Bone marrow (tissue), 2 donors: ENCODE measurements around the gene TLL1.

Experiments used
- DNase-seq, 2 donors: peaks; one replicate each; lab custom pipeline; 2025; lab: John Stamatoyannopoulos, UW

Gene TLL1

DNA sequence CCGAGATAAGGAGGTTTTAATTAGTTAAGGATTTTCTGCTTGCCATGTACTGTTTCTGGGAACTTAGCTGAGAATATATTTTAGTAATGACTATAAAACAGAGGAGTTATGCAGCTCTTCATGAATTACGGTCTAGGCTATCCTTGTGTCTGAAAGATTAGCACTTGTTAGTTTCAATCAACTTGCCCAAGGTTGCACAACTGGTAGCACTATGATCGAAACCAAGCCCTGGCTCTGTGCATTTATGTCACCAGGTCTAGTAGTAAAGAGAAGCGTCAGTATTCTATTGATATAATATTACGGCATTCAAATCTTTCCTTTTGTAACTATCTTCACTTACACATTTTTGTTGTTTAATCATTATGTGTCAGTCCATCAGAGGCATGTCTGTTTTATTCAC is 176.0 kb downstream of the TLL1 start:
- no peak for DNase-seq

DNA sequence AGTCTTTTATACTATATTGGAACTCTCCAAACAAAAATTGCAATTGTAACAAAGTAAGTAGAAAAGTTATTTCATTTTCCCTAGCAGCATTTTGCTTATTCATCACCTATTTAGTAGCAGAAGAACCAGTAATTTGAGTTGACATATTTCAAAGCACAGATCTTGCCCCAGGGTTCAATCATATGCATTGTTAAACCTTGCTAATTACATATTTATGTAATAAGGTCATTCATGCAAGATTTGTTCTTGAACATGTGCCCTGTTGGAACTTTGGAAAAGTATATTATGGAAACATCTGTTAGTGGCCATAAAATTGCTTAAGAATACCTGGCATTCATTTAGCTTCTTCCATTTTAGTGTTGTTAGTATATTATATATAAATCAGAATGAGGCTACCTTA is 191.7 kb downstream of the TLL1 start:
- DNase-seq = no peak

- DNase-seq = no peak
Observed at GRCh38 chr4:166065324-166065723, 192.3 kb downstream of the TLL1 start.

DNA sequence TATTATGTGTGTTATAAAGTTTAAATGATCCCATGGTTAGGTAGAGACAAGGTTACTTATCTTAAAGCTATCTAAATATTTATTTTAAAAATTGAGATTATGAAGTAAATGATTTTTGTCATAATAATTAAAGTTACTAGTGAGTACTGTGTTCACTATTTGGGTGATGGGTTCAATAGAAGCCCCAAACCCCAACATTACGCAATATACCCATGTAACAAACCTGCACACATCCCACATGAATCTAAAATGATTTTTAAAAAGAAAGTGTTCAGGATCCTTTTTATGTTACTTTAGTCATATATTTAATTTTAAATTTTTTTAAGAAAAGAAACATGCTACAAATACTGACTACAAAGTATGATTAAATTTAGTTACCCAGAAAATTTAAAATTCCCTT is 193.9 kb downstream of the TLL1 start:
- DNase-seq = no peak

GRCh38 chr4:166067915-166068314 is 194.9 kb downstream of the TLL1 start:
- no peak for DNase-seq

- DNase-seq = no peak
Observed at GRCh38 chr4:166073783-166074182, 200.7 kb downstream of the TLL1 start.

GRCh38 chr4:166075599-166075998 is 202.6 kb downstream of the TLL1 start:
- DNase-seq = no peak

- no peak for DNase-seq
Observed at GRCh38 chr4:166077782-166078181, 204.7 kb downstream of the TLL1 start.

- DNase-seq = no peak
Observed at GRCh38 chr4:166078383-166078782, 205.3 kb downstream of the TLL1 start.

- DNase-seq = no peak
Observed at GRCh38 chr4:166078955-166079354, 205.9 kb downstream of the TLL1 start.

- no peak for DNase-seq
Observed at GRCh38 chr4:166087569-166087968, 214.5 kb downstream of the TLL1 start.

DNA sequence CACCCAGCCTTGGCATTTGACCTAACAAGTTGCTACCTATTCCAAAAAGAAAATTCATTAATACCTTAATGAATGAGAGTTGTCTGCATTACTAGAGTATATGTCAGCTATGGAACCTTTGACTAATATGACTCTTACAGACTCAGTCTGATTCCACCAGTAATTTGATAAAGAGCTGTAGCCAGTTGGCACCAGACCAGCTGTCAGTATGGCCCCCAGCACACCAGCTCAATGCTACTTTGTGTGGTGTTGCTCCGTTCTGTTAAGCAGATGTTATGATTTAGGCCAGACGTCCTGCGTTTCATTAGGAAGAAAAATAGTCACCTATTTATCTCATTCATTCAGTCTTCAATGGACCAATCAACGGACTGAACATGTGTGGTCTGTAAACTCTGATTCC is 215.5 kb downstream of the TLL1 start:
- no peak for DNase-seq

DNA sequence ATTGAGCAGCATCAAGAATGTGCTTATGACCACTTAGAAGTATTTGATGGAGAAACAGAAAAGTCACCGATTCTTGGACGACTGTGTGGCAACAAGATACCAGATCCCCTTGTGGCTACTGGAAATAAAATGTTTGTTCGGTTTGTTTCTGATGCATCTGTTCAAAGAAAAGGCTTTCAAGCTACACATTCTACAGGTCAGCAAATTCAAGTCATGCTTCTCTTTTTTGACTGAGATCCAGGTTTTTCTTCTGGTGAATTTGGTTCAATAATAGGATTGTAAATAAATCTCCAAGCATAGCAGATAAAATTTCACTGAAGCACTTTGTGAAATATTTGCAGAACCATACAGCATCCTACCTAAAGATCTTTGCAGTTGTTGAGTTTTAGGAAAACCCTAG is 218.1 kb downstream of the TLL1 start:
- DNase-seq = no peak

GRCh38 chr4:166091912-166092510 is 219.0 kb downstream of the TLL1 start:
- DNase-seq = no peak

DNA sequence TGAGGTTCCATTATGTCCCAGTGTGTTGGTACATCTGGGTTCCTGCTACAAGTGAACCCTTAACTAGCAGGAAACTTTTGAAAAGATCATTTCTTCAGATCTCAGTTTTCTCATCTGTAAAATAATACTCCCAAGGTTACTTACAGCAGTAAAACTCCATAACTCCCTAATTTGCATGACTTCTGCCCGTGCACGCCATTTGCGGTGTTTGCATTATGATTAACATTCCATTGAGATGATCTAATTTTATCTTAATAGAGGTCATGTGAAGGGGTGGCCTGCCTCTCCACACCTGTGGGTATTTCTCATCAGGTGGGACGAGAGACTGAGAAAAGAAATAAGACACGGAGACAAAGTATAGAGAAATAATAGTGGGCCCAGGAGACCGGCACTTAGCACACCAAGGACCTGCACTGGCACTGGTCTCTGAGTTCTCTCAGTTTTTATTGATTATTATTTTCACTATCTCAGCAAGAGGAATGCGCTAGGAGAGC is 219.8 kb downstream of the TLL1 start:
- no peak for DNase-seq

GRCh38 chr4:166104623-166105022 is 231.6 kb downstream of the TLL1 start:
- DNase-seq = no peak

DNA sequence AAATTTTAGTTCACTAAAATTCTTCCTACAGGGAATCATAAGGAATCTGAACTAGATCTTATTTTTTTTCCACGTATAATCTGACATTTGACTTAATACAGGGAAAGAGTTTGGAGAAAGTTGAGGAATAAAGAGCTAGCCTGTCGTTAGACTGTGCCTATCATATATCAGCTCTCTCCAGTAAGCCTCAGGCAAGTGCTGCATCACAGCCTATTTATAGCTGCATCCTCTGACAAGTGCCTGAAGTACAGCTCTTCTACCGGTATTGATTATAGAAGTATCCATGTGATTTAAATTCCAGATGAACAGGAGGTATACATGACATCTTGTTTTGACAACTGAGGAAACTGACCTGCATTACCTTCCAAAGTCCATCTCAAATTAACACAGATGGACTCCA is 248.9 kb downstream of the TLL1 start:
- DNase-seq = no peak

DNA sequence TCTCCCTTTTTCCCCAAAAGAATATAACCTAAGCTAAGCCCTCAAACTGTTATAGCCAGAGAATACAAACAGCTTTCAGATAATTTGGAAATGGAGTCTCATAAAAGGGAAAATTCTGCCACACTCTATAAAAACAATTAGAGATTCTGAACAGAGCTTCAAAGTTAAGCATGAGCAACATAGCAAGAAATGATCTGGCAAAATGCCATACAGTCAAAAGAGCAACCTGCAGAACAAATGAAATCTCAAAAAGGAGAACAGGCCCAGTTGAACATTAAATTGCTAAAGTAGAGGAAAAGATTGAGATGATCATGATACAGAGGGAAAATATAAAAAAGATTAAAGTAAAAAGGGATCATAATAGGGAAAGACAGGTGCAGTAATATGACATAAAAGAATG is 250.5 kb downstream of the TLL1 start:
- DNase-seq = no peak

GRCh38 chr4:166128403-166128802 is 255.4 kb downstream of the TLL1 start:
- DNase-seq = no peak

- no peak for DNase-seq
Observed at GRCh38 chr4:166134285-166134684, 261.2 kb downstream of the TLL1 start.

DNA sequence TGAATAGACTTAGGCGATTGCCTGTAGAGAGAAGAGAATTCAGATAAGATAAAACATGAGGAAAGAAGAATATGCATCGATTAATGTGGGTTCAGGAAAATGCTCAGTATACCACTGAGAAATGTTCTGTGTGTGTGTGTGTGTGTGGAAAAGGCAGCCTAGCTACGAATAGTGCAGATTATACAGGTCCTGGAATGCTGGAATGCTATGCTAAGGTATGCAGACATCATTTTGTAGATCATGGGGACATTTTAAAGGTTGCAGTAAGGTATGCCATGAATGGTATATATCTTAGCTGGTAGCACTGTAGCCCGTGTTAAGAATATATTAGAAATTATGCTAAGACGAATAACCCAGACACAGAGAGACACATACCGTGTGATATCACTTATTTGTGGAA is 267.9 kb downstream of the TLL1 start:
- DNase-seq = no peak

- no peak for DNase-seq
Observed at GRCh38 chr4:166143227-166143626, 270.2 kb downstream of the TLL1 start.

DNA sequence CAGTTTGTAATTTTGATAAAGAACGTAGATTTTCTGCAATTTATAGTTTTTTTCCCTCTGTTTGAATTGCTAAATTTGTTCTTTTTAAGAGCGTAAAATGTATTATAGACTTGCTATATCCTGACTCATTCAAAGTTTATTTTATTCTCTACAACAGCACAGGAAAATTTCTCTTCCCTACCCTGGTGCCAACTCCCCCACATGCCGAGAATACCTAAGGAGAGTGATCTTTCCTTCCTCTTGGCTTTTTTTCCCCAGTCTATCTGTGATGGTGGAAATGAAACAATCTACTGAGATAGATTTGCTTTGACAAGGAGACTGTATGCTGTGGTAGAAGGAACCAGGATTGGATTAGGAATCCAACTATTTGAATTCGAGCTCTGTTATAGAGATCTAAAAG is 271.6 kb downstream of the TLL1 start:
- no peak for DNase-seq

- DNase-seq = no peak
Observed at GRCh38 chr4:166146806-166147540, 273.9 kb downstream of the TLL1 start.
